Pancreas (tissue), 10 donors: ENCODE data around the gene PTBP3. TPM values are rescaled to one million over a fixed set of nuclear protein-coding genes. Genes with fewer than 3 reads are reported as not detected.

Experiments
- ATAC-seq, 4 donors: fragments of 200-7000 bp; cut with Tn5 transposase; one replicate each; pipeline versions ENCODE4 v1.8.0 to v1.9.1; 2020; ENCODE audit warnings: mild to moderate bottlenecking in 4 of 4, moderate library complexity in 4 of 4
- DNase-seq, 6 donors: peaks; one replicate each; pipeline ENCODE4 v3.0.0-alpha.2; 2020
- FAIRE-seq: peaks from 2 replicates; lab custom pipeline; 2012; peaks lifted over from hg19 to GRCh38; lab: Jason Lieb, UNC
- H3K27ac ChIP-seq, 4 donors: fragments of 200-600 bp; sonication (generic); 1 replicate in 3 of 4; 2 replicates in 1 of 4; pipeline versions ENCODE4 v1.5.0 to v1.8.0; 2020
- H3K27me3 ChIP-seq, 4 donors: fragments of 200-600 bp; one replicate each; pipeline ENCODE4 v1.8.0; 2021
- H3K36me3 ChIP-seq, 3 donors: fragments of 200-600 bp; sonication (generic) in 1 of 3; one replicate each; pipeline versions ENCODE4 v1.5.0 to v1.8.0; 2020 to 2021
- H3K4me1 ChIP-seq, 3 donors: fragments of 200-600 bp; one replicate each; pipeline ENCODE4 v1.8.0; 2021
- H3K4me3 ChIP-seq, 4 donors: fragments of 200-600 bp; sonication (generic) in 2 of 4; one replicate each; pipeline versions ENCODE4 v1.5.0 to v1.8.0; 2020 to 2021
- H3K9me3 ChIP-seq, 4 donors: fragments of 200-600 bp; one replicate each; pipeline ENCODE4 v1.8.0; 2021
- CTCF ChIP-seq, 4 donors: fragments of 200-600 bp; sonication (generic) in 3 of 4; IDR thresholded peaks; one replicate each; pipeline versions ENCODE4 v1.5.0 to v1.8.0; 2021; ENCODE audit warnings: antibody characterized with exemption in 4 of 4
- WGBS, 2 donors: extraction: QIAGEN DNeasy Blood & Tissue Kit; methylation state at CpG; one replicate each; pipeline ENCODE4 v1.1.7; 2013; 5-methylcytosine and 5-hydroxymethylcytosine counted together
- intact Hi-C, 3 donors: fragments of 100-400 bp; cut with DNase I; formaldehyde crosslinking; loops; one replicate each; pipeline versions ENCODE4 v1.11.1 to v1.14.2; 2022
- polyA plus RNA-seq, 2 donors: library from polyadenylated mRNA; stranded (reverse); fragments of 200-250 nt; gene quantifications; one replicate each; pipeline ENCODE4 v1.2.3, GENCODE V29; 2013
- total RNA-seq, 6 donors: library from RNA; stranded (reverse); fragmentation: NEBNext Ultra II Directional in 4 of 6; extraction: Animal tissue kit (Norgen Biotek cat#: 25700) in 4 of 6; gene quantifications; one replicate each; pipeline versions ENCODE4 v1.2.1 to v1.2.4, GENCODE V29; 2021 to 2023
- donor health status: healthy with polysubstance abuse.
- donor health status: DM: no; HTN: no; CAD: no; lungs with moderate emphysema.
- donor health status: DM: no; HTN: no; CAD: no.
- donor health status: control.
- donor health status: control.
- donor health status: Bipolar disorder and iron deficiency.
- donor health status: DM: yes; HTN: yes; CAD: no.
- donor health status: DM: no; HTN: no; CAD: no.
- donor health status: DM: no; HTN: no; CAD: no.
- donor health status: DM: yes; HTN: yes; CAD: no.

PTBP3 gene
- total and polyA plus RNA-seq, 8 donors: 4.4 to 51.5 (median 28.3) TPM

- peak overlapping the region in 1 of 4 donors; percentile 34 for H3K27ac ChIP-seq
- ATAC-seq (no peak), DNase-seq (no peak), FAIRE-seq (no peak)
- H3K36me3 ChIP-seq: no peaks in the 10 kb centered on the region
- intact Hi-C loops: no loop called here
- 94 to 95% methylated on average over 5 of the region's 5 CpGs for WGBS, 2 donors
- no peaks in the 10 kb centered on the region for H3K9me3 ChIP-seq
- H3K4me1 ChIP-seq: peaks cover 0 to 23% (median 22%) of the 10 kb centered on the region in 3 donors
- H3K4me3 ChIP-seq: no peak overlapping the region
- TF ChIP-seq CTCF (IDR thresholded peaks at IDR 0.05): no peak
- H3K27me3 ChIP-seq: no peaks in the 10 kb centered on the region
These were observed 10.6 kb downstream of the PTBP3 start for GRCh38 chr9:112322701-112323377.

DNA sequence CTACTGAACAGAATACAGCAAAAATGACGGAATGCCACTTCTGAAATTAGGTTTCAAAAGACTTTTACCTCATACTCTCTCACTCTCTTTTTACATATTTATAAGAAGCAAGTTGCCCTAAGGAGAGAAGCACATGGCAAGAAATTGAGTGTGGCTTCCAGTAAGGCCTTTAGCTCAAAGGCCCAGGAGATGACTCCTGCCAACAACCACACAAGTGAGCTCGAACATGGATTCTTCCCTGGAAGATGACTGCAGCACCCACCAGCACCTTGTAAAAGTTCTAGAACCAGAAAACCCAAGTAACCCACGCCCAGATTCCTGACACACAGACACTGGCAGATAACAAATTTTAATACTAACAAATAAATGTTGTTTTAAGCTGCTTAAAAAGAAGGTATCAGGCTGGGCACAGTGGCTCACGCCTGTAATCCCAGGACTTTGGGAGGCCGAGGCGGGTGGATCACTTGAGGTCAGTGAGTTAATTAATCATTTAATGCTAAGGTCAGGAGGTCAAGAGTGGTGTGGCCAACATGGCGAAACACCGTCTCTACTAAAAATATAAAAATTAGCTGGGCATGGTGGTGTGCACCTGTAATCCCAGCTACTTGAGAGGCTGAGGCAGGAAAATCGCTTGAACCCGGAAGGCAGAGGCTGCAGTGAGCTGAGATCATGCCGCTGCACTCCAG, 17.0 kb downstream of the PTBP3 start:
- no peaks in the 10 kb centered on the region for H3K36me3 ChIP-seq
- no peak for FAIRE-seq
- WGBS, 2 donors: 92 to 96% methylated on average over 11 of the region's 11 CpGs
- H3K27ac ChIP-seq: no peak overlapping the region
- TF ChIP-seq CTCF (IDR thresholded peaks at IDR 0.05): no peak
- intact Hi-C loops: no loop called here
- H3K9me3 ChIP-seq: no peaks in the 10 kb centered on the region
- no peak for DNase-seq
- H3K4me3 ChIP-seq: no peak overlapping the region
- H3K27me3 ChIP-seq: no peaks in the 10 kb centered on the region
- no peak for ATAC-seq
- no peaks in the 10 kb centered on the region for H3K4me1 ChIP-seq

- intact Hi-C loops: no loop called here
- H3K27me3 ChIP-seq: no peaks in the 10 kb centered on the region
- WGBS, 2 donors: 83 to 92% methylated on average over 3 of the region's 3 CpGs
- DNase-seq (no peak), ATAC-seq (no peak), FAIRE-seq (no peak)
- H3K4me1 ChIP-seq: no peaks in the 10 kb centered on the region
- H3K4me3 ChIP-seq: no peak overlapping the region
- H3K27ac ChIP-seq: no peak overlapping the region
- no peaks in the 10 kb centered on the region for H3K9me3 ChIP-seq
- H3K36me3 ChIP-seq: no peaks in the 10 kb centered on the region
- TF ChIP-seq CTCF (IDR thresholded peaks at IDR 0.05): no peak
These were observed 17.8 kb downstream of the PTBP3 start for GRCh38 chr9:112315331-112316257.

DNA sequence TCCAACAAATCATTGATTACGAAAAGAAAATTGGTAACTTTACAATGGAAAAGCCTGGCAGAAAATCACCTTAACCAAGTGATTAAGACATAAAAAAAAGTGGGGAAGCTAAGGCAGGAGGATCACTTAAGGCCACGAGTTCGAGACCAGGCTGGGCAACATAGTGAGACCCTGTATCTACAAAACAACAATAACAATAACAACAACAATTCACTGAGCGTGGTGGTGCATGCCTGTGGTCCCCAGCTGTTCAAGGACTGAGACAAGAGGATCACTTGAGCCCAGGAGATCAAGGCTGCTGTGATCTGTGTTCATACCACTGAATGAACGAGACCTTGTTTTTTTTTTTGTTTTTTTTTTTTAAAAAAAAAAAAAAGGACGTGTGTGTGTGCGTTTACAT, 21.3 kb downstream of the PTBP3 start:
- ATAC-seq (no peak), DNase-seq (no peak), FAIRE-seq (no peak)
- Histone ChIP-seq H3K36me3 (no peaks in the 10 kb centered on the region), H3K27ac (no peak overlapping the region), H3K27me3 (no peaks in the 10 kb centered on the region), H3K4me3 (no peak overlapping the region), H3K4me1 (peaks cover 0 to 5% (median 0%) of the 10 kb centered on the region in 3 donors), H3K9me3 (no peaks in the 10 kb centered on the region)
- TF ChIP-seq CTCF (IDR thresholded peaks at IDR 0.05): no peak
- intact Hi-C loops: loop anchor here in 1 of 3 donors (5.0 kb wide), 1 partner anchor 45 kb away; no protein-coding TSS in a partner anchor
- WGBS, 2 donors: 84 to 90% methylated on average over 7 of the region's 7 CpGs
